Non-pigmented ciliary epithelial cell (primary cell): Measurements from ENCODE around the gene ALDOC.

ENCODE experiments used
- DNase-seq: peaks from one replicate; pipeline ENCODE4 v3.0.0-alpha.2; 2010; ENCODE audit warnings: low read depth

Gene ALDOC

DNA sequence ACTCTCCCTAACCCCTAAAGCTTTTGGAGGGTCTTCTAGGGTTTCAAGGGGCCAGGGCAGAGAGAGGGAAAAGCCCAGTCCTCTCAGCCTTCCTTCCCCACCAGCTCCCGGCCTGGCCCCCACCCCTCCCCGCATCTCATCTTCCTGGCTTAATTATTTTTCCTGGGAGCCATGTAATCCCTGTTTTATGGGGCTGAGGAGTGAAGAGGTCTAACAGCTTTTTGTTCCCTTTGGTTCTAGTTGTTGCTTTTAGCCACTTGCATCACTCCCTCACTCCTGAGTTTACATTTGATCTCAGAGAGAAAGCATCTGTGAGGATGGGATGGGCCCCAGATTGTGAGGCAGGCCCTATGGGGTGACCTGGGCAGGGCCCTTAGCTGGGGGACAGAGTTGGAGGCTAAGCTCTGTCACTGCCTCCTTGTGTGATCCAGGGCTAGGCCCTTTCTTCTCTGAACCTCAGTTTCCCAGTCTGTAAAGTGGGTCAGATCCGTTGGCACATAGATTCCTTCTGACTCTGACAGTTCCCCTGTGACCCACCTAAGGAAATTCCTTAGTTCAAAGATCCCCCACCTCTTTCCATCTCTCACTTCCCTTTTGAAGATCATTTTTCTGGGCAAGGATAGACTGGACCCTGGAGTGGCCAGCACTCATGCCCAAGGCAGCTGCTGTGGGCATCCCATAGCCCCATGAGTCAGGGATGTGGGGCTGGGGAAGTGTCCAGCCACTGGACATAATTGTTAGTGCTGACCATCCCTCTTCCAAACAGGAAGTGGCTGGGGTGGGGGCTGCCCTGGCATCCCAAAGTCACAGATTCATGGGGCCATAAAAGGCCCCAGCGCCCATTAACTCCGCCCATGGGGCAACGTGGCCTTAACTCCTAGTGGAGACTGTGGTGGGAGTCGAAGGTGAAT is 44.4 kb downstream of the ALDOC start:
- no peak for DNase-seq

DNA sequence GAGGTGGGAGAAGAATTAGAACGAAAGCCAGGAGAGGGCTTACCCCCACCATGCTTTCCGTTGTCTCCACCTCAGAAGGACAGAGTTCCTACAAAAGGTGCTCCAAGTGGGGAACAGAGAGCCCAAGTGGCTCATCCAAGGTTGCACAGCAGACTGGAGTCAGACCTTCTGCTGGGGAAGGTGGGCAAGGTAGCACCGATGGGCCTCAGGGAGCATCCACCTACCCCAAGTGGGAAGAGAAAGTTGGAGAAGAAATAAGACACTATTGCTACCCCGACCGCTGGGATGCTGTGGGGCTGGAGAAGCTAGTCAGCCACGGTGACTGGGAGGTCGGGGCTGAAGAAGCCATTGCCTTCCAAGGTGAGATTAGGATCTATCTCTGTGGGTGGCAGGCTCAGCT is 45.8 kb downstream of the ALDOC start:
- DNase-seq: no peak

- DNase-seq: no peak
Measured at GRCh38 chr17:28530250-28530649, 46.4 kb downstream of the ALDOC start.

- DNase-seq: no peak
Measured at GRCh38 chr17:28529013-28529400, 47.7 kb downstream of the ALDOC start.

GRCh38 chr17:28528327-28529012 is 48.2 kb downstream of the ALDOC start:
- DNase-seq: no peak

- no peak for DNase-seq
Measured at GRCh38 chr17:28527859-28528258, 48.8 kb downstream of the ALDOC start.

DNA sequence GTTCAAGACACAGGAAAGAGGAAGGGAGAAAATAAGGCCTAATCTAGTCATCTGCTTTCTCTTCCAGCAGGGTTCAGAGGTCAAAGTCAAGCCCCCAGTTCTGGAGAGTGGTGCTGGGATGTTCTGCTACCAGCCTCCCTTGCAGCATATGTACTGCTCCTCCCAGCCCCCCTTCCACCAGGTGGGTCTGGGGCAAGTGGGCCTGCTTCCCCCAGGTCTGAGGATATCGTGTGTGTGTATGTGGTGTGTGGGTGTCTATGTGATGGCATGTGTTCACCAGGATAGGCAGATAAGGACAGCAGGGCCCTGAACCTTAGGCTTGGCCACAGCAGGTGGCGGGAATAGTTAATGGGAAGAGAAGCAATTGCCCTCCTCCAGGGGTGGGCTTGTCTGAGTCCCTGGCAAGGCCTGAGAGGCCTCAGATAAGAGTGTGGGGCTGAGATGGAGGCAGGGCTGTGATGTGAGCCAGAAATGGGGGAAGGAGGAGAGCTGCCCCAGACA is 49.5 kb downstream of the ALDOC start:
- no peak for DNase-seq

- no peak for DNase-seq
Measured at GRCh38 chr17:28526381-28526780, 50.3 kb downstream of the ALDOC start.

DNA sequence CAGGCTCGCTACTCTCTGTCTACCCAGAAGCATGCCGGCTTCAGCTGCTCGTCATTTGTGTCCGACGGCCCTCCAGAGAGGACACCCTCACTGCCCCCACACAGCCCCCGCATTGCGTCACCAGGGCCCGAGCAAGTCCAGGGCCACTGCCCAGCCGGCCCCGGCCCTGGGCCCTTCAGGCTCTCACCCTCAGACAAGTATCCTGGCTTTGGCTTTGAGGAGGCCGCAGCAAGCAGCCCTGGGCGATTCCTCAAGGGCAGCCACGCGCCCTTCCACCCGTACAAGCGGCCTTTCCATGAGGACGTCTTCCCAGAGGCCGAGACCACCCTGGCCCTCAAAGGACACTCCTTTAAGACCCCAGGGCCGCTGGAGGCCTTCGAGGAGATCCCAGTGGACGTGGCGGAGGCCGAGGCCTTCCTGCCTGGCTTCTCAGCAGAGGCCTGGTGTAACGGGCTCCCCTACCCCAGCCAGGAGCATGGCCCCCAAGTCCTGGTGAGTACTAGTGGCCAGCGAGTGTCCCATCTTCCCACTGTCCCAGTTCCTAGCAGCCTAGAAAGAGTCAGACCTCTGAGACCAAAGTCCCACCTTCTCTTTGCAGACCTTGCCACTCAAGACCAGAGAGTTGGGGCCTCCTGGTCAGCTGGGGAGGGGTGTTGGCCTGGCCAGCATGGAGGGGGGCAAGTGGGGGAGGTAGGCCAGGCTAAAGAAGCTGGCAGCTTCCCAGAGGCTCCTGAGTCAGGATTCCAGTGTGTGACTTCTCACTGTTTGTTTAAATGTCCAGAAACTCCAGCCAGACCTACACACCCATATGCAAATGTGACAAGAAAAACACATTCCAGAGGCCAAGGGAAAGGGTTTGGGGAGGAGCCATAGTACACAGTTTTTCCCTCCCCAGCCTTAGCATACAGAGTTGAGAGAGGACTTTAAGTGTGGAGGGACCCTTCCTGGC is 51.9 kb downstream of the ALDOC start:
- peak; percentile 30 for DNase-seq

DNA sequence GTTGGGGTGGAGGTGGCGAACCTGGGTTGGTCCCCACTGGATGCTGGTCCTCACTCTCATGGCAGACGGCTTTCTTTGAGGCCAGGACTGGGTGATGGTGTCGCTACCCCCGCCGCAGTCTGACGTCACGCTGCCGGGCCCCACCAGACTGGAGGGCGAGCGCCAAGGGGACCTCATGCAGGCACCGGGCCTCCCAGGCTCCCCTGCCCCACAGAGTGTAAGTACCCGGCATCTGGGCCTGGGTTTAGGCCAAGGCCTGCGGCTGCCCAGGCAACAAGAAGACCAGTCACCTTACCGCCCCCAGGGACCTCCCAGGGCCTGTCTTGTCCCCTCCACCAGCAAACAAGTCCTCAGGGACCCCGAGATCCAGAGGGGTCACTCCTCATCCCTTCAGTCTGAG is 52.8 kb downstream of the ALDOC start:
- DNase-seq: no peak

DNA sequence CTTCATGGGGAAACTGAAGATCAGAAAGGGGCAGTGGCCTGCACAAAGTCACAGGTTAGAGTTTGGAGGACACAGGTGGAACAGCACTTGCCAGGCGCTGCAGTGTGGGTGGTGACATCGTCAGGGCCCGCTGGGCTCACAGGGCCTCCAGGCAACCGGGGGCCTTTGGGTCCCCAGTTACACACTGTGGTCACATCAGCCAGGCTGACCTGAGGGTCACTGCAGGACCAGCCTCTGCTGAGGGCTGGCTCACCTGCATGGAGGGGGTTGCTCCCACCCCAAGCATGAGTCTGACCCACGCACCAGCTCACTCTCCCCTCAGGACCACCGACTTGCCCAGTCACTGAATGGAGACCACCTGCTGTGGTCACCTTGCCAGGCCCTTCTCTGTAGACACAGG is 53.5 kb downstream of the ALDOC start:
- no peak for DNase-seq
